Panc1 (cell line): ENCODE measurements around the gene PRKG1.

ENCODE experiments used
- POLR2AphosphoS5 ChIP-seq: IDR thresholded peaks from 2 replicates; pipeline ENCODE4 v1.6.1; 2012; ENCODE audit warnings: mild to moderate bottlenecking, low read depth, low read length, moderate library complexity
- SIN3A ChIP-seq: IDR thresholded peaks from 2 replicates; pipeline ENCODE4 v1.6.1; 2012; ENCODE audit warnings: low read depth, mild to moderate bottlenecking, low read length, moderate library complexity, borderline replicate concordance; ENCODE audit not compliant: insufficient read depth
- TCF7L2 ChIP-seq: IDR thresholded peaks from 2 replicates; pipeline ENCODE4 v1.6.1; 2011; ENCODE audit warnings: mild to moderate bottlenecking, low read depth, low read length, inconsistent platforms
- TF ChIP-seq, protein P1 (sequence below): fragments of 450-650 bp; IDR thresholded peaks from 2 replicates; pipeline ENCODE4 v1.5.1; 2017; ENCODE audit warnings: mild to moderate bottlenecking
- TF ChIP-seq, protein P2 (sequence below), 2 experiments: IDR thresholded peaks; 2 replicates each; pipeline ENCODE4 v1.6.1; 2011 to 2012; ENCODE audit warnings: low read depth in 2 of 2, control low read depth in 1 of 2, low read length in 1 of 2, mild to moderate bottlenecking in 1 of 2, moderate library complexity in 1 of 2; ENCODE audit not compliant: insufficient read depth in 1 of 2

DNA sequence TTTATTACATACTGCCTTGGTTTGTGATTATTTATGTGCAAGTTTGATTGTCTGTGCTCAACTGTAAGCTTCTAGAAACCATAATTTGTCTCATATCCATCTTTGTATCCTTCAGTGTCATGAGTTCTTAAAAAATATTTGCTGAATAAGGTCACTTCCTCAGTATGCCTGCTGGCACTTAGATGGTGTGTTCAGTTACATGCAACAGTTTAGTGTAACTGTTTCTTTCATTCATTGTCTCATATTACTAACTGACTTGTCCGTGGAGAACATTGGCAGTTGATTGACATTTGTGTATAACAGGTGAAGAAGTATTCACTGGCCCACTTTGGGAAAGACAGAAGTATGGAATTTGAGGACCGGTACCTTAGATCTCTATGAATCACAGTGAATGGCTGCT lies 236.9 kb downstream of the PRKG1 start:
- TF ChIP-seq, protein P1, sequence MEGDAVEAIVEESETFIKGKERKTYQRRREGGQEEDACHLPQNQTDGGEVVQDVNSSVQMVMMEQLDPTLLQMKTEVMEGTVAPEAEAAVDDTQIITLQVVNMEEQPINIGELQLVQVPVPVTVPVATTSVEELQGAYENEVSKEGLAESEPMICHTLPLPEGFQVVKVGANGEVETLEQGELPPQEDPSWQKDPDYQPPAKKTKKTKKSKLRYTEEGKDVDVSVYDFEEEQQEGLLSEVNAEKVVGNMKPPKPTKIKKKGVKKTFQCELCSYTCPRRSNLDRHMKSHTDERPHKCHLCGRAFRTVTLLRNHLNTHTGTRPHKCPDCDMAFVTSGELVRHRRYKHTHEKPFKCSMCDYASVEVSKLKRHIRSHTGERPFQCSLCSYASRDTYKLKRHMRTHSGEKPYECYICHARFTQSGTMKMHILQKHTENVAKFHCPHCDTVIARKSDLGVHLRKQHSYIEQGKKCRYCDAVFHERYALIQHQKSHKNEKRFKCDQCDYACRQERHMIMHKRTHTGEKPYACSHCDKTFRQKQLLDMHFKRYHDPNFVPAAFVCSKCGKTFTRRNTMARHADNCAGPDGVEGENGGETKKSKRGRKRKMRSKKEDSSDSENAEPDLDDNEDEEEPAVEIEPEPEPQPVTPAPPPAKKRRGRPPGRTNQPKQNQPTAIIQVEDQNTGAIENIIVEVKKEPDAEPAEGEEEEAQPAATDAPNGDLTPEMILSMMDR, result no peak
- TF ChIP-seq TCF7L2 (no peak), POLR2AphosphoS5 (no peak), SIN3A (no peak)
- TF ChIP-seq, protein P2, sequence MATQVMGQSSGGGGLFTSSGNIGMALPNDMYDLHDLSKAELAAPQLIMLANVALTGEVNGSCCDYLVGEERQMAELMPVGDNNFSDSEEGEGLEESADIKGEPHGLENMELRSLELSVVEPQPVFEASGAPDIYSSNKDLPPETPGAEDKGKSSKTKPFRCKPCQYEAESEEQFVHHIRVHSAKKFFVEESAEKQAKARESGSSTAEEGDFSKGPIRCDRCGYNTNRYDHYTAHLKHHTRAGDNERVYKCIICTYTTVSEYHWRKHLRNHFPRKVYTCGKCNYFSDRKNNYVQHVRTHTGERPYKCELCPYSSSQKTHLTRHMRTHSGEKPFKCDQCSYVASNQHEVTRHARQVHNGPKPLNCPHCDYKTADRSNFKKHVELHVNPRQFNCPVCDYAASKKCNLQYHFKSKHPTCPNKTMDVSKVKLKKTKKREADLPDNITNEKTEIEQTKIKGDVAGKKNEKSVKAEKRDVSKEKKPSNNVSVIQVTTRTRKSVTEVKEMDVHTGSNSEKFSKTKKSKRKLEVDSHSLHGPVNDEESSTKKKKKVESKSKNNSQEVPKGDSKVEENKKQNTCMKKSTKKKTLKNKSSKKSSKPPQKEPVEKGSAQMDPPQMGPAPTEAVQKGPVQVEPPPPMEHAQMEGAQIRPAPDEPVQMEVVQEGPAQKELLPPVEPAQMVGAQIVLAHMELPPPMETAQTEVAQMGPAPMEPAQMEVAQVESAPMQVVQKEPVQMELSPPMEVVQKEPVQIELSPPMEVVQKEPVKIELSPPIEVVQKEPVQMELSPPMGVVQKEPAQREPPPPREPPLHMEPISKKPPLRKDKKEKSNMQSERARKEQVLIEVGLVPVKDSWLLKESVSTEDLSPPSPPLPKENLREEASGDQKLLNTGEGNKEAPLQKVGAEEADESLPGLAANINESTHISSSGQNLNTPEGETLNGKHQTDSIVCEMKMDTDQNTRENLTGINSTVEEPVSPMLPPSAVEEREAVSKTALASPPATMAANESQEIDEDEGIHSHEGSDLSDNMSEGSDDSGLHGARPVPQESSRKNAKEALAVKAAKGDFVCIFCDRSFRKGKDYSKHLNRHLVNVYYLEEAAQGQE (IDR thresholded peaks at IDR 0.05; ENCODE audit: insufficient read depth in 1 of 2, low read depth in 2 of 2, low read length in 1 of 2), result no peak
